Activated naive CD8-positive, alpha-beta T cell (primary cell): ENCODE data around the gene GPC6.

Experiments
- H3K27ac Mint-ChIP-seq: one replicate; pipeline ENCODE4 v1.8.0; 2021; ENCODE audit warnings: mixed read lengths
- H3K27me3 Mint-ChIP-seq: one replicate; pipeline ENCODE4 v1.8.0; 2021; ENCODE audit warnings: mixed read lengths
- H3K36me3 Mint-ChIP-seq: one replicate; pipeline ENCODE4 v1.8.0; 2021; ENCODE audit warnings: mixed read lengths
- H3K4me1 Mint-ChIP-seq: one replicate; pipeline ENCODE4 v1.8.0; 2021; ENCODE audit warnings: low read depth, mixed read lengths
- H3K4me3 Mint-ChIP-seq: one replicate; pipeline ENCODE4 v1.8.0; 2021; ENCODE audit warnings: mild to moderate bottlenecking, mixed read lengths
- H3K9me3 Mint-ChIP-seq: one replicate; pipeline ENCODE4 v1.8.0; 2021; ENCODE audit warnings: low read depth, mixed read lengths

GPC6 gene

GRCh38 chr13:93882086-93882651 lies 655.6 kb downstream of the GPC6 start:
- H3K27me3 Mint-ChIP-seq: peaks cover 3% of the 10 kb centered on the region
- H3K36me3 Mint-ChIP-seq: no peaks in the 10 kb centered on the region
- H3K4me1 Mint-ChIP-seq: no peaks in the 10 kb centered on the region
- peaks cover 4% of the 10 kb centered on the region for H3K9me3 Mint-ChIP-seq
- H3K27ac Mint-ChIP-seq: no peak overlapping the region
- no peak overlapping the region for H3K4me3 Mint-ChIP-seq

DNA sequence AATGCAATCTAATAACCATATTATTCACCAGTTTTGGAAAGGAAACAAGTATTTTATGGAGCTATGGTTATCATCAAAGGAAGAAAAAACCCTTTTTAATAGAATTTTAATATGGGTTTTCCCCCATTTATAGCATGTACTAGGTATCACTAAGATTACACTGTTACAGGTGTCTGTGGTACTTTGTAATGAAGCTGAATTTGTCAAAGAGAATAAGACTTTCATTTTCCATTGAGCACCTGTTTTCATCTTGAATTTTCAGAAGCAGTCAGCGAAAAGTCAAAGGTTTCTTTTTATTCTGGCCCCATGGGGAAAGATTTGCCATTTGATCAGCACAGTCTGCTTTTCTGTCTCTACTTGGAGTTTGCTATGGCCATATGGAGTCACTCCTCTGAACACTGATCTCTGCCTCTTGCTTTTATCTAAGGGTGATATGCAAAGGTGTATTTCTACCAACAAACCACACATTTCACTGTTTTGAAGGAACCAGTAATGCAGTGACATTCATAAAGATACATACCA lies 662.9 kb downstream of the GPC6 start:
- H3K4me1 Mint-ChIP-seq: no peaks in the 10 kb centered on the region
- no peaks in the 10 kb centered on the region for H3K9me3 Mint-ChIP-seq
- H3K27me3 Mint-ChIP-seq: peaks cover 5% of the 10 kb centered on the region
- no peak overlapping the region for H3K4me3 Mint-ChIP-seq
- no peak overlapping the region for H3K27ac Mint-ChIP-seq
- H3K36me3 Mint-ChIP-seq: no peaks in the 10 kb centered on the region

DNA sequence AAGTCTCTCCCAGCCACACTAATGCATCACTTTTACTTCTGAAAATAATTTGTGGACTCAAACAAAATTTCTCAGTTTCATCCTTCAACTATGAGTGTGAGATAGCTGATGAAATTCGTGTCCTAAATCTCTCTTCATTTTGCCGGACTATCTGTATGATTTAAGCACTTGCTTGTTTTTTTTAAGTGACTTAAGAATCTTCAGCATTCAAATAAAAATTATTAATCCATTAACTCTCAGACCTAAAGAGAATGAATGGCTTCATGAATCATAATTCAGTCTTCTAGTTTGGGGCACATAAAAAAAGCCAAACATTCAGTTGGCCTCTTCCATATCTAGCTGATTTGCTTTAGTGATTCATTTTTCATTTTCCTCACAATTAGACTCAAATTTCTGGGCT lies 673.4 kb downstream of the GPC6 start:
- H3K36me3 Mint-ChIP-seq: no peaks in the 10 kb centered on the region
- H3K27me3 Mint-ChIP-seq: peaks cover 7% of the 10 kb centered on the region
- H3K9me3 Mint-ChIP-seq: no peaks in the 10 kb centered on the region
- H3K4me1 Mint-ChIP-seq: no peaks in the 10 kb centered on the region
- no peak overlapping the region for H3K27ac Mint-ChIP-seq
- H3K4me3 Mint-ChIP-seq: no peak overlapping the region

GRCh38 chr13:93900731-93901130 lies 674.1 kb downstream of the GPC6 start:
- Mint-ChIP-seq H3K4me1 (no peaks in the 10 kb centered on the region), H3K27me3 (peaks cover 7% of the 10 kb centered on the region), H3K9me3 (no peaks in the 10 kb centered on the region), H3K36me3 (no peaks in the 10 kb centered on the region), H3K27ac (no peak overlapping the region), H3K4me3 (no peak overlapping the region)

DNA sequence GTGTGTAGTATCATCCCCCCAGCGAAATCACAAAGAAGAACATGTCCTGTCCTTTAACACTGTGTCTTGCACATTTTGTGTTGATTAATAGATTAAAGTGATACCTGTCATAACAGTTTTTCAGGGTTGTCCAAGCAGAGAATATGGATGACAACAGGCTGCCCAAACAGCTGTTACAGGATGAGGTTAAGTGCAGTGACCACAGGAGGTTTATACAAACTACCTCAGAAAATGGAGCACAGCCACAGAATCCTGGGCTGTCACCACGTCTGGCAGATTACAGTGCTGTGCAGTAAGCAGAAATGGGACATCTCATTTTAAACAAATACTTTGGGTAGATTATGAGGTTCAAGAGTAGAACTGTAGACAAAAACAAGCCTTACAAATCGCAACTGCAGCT lies 677.3 kb downstream of the GPC6 start:
- Mint-ChIP-seq H3K27me3 (peaks cover 7% of the 10 kb centered on the region), H3K36me3 (no peaks in the 10 kb centered on the region), H3K27ac (no peak overlapping the region), H3K4me3 (no peak overlapping the region), H3K9me3 (no peaks in the 10 kb centered on the region), H3K4me1 (no peaks in the 10 kb centered on the region)

- Mint-ChIP-seq H3K4me3 (no peak overlapping the region), H3K9me3 (no peaks in the 10 kb centered on the region), H3K27me3 (peaks cover 4% of the 10 kb centered on the region), H3K4me1 (peaks cover 4% of the 10 kb centered on the region), H3K36me3 (no peaks in the 10 kb centered on the region), H3K27ac (no peak overlapping the region)
These were observed 688.7 kb downstream of the GPC6 start for GRCh38 chr13:93915269-93915809.

DNA sequence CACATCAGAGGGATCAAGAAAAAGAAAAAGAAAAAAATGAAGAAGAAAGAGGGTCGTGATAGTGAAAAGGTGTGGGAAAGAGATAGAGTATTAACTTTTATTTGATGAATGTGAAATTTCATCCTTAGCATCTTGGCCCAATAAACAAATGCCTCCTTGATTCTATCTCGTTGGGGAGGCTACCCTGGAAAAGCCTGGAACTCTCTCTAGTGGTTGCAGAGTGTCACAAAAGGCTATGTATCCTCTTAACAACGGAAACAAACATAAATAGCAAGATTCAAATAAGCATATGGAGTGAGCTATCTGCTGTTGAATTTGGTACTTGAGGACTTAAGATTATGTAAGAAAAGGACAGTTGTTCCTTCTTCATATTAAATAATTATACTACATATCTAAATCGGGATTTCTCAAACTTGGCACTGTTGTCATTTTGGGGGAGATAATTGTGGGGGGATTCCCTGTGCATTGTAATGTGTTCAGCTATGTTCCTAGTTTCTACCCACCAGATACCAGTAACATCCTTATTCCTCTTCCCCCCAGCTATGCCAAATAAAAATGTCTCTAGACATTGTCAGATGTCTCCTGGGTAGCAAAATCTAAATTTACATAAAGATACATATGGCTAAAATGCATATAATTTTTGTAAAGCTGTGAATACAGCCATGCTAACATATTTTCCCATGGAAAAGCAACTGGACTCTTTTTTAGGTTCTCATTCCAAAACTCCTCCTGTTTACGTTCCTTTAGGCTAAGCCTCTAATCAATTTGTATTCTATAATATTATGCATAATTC lies 695.7 kb downstream of the GPC6 start:
- Mint-ChIP-seq H3K4me1 (peaks cover 5% of the 10 kb centered on the region), H3K4me3 (no peak overlapping the region), H3K27me3 (peaks cover 4% of the 10 kb centered on the region), H3K36me3 (no peaks in the 10 kb centered on the region), H3K27ac (no peak overlapping the region), H3K9me3 (no peaks in the 10 kb centered on the region)

DNA sequence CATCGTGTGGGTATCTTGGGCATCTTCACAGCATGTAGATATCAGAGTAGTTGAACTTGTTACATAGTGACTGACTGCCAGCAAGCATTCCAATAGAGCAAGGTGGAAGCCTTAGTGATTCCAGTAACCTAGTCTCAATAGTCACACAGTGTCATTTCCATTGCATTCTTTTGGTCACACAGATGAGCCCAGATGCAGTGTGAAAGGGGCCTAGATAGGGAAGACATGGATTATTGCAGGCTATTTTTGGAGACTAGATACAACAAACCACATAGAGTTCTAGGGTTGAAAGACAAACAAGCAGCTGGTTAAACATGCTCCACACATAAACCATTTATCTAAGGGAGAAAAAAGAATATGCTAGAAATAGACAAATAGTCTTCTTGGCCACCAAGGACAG lies 699.4 kb downstream of the GPC6 start:
- no peaks in the 10 kb centered on the region for H3K9me3 Mint-ChIP-seq
- no peak overlapping the region for H3K4me3 Mint-ChIP-seq

DNA sequence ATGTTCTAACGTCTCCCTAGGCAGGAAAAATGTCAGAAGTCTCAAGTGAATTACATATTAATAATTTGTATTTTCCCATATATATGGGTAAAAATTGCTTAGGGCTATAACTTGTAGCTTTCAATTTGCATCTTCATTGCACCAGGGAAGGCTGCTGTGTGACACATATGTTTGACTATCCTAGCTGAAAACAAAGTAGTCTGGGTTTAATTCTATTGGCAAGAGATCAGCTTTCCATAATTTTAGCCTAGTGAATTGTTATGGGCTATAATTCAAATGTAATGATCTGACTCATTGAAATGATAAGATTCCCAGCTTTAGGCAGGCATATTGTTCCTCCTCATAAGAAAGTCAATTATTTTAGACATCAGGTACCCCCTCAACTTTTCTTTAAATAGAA lies 699.8 kb downstream of the GPC6 start:
- peaks cover 3% of the 10 kb centered on the region for H3K27me3 Mint-ChIP-seq
- no peak overlapping the region for H3K4me3 Mint-ChIP-seq
- H3K9me3 Mint-ChIP-seq: no peaks in the 10 kb centered on the region
- H3K4me1 Mint-ChIP-seq: no peaks in the 10 kb centered on the region
- no peaks in the 10 kb centered on the region for H3K36me3 Mint-ChIP-seq
- H3K27ac Mint-ChIP-seq: no peak overlapping the region

More for the DNA sequence above, 699.4 kb downstream of the GPC6 start:
- Mint-ChIP-seq H3K27me3 (peaks cover 2% of the 10 kb centered on the region), H3K27ac (no peak overlapping the region), H3K4me1 (no peaks in the 10 kb centered on the region), H3K36me3 (no peaks in the 10 kb centered on the region)

DNA sequence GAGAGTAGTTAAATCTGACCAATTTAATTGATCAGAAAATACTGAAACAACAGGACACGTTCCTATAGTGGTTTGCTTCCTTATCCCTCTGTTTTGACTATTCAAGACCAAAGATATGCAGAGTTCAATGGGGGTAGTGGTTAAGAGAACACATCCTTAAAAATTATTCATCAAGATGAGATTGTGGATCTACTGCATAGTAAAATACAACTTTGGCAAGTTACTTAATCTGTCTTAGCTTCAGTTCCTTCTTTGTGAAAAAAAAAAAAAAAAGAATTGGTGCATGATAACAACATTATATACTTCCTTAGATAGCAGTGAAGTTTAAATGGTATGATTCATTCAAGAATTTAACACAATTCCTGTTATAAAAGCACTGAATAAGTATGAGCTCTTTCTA lies 700.8 kb downstream of the GPC6 start:
- H3K4me1 Mint-ChIP-seq: no peaks in the 10 kb centered on the region
- H3K9me3 Mint-ChIP-seq: no peaks in the 10 kb centered on the region
- H3K36me3 Mint-ChIP-seq: no peaks in the 10 kb centered on the region
- H3K27ac Mint-ChIP-seq: no peak overlapping the region
- no peak overlapping the region for H3K4me3 Mint-ChIP-seq
- H3K27me3 Mint-ChIP-seq: peaks cover 2% of the 10 kb centered on the region

DNA sequence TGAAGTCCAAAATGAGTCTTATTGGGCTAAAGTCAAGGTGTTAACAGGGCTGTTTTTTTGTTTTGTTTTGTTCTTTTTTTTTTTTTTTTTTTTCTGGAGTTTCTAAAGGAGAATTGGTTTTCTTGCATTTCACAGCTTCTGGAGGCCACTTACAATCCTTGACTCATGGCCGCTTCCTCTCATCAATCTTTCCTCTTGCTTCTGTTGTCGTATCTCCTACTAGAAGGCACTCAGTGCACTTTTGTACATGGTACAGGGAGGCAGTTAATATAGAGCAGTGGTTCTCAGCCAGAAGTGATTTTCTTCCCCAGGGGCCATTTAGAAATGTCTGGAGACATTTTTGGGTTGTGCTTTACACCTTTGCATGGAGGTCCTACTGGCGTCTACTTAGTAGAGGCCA lies 706.3 kb downstream of the GPC6 start:
- Mint-ChIP-seq H3K4me1 (no peaks in the 10 kb centered on the region), H3K9me3 (no peaks in the 10 kb centered on the region), H3K4me3 (no peak overlapping the region), H3K27ac (no peak overlapping the region), H3K36me3 (no peaks in the 10 kb centered on the region), H3K27me3 (peaks cover 3% of the 10 kb centered on the region)

DNA sequence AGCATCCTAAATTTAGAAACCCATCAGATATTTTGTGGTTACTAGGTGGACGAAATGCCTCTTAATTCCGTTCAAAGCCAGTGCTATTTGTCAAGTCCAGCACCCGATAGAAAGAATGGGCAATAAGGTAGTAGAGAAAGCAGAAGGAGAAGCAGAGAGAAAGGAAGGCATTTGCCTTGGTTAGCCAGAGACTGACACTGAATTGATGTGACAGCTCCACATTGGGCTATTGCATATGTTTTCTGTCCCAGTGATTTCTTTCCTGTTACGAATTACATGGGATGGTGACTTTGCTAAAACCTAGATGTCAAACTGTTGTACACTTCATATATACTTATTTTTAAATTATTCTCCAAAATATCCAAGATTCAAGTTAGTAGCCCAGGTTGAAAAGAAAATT lies 710.3 kb downstream of the GPC6 start:
- Mint-ChIP-seq H3K36me3 (no peaks in the 10 kb centered on the region), H3K9me3 (no peaks in the 10 kb centered on the region), H3K4me3 (no peak overlapping the region), H3K27me3 (peaks cover 2% of the 10 kb centered on the region), H3K4me1 (no peaks in the 10 kb centered on the region), H3K27ac (no peak overlapping the region)

DNA sequence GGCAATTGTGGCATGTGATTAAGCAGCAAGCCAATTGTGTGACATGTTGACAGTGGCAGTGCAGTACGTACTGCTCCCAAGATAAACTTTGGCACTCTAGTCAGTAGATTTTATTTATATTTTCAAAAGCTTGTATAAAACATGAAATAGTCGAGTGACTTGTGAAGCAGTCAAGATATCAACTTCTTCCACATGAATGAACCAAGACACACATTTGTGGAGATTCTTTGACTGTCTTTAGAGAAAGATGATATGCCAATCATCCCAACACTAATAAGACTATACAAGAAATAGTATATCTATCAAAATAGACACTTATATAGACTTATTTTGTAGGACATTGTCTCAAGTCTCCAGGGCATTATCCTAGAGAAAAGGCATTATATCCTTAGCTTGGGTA lies 714.8 kb downstream of the GPC6 start:
- no peak overlapping the region for H3K4me3 Mint-ChIP-seq
- H3K27me3 Mint-ChIP-seq: peaks cover 4% of the 10 kb centered on the region
- no peaks in the 10 kb centered on the region for H3K9me3 Mint-ChIP-seq
- H3K27ac Mint-ChIP-seq: no peak overlapping the region
- no peaks in the 10 kb centered on the region for H3K36me3 Mint-ChIP-seq
- H3K4me1 Mint-ChIP-seq: no peaks in the 10 kb centered on the region

DNA sequence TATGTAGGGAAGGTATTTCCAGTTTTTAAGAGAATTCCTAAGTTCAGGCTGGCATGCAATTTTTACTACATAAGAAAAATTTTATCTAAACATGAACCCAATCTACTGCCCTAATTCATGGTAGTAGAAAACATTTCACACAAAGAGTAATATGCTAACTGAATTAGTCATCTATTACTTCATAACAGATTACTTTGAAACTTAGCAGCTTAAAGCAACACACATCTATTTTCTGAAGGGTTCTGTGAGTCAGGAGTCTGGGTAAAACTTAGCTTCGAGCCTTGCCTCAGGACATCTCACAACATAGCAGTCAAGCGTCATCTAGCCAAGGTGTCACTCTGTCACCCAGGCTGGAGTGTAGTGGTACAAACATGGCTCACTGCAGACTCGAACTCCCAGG lies 715.4 kb downstream of the GPC6 start:
- H3K27ac Mint-ChIP-seq: no peak overlapping the region
- no peaks in the 10 kb centered on the region for H3K36me3 Mint-ChIP-seq
- no peaks in the 10 kb centered on the region for H3K9me3 Mint-ChIP-seq
- no peak overlapping the region for H3K4me3 Mint-ChIP-seq
- no peaks in the 10 kb centered on the region for H3K4me1 Mint-ChIP-seq
- peaks cover 3% of the 10 kb centered on the region for H3K27me3 Mint-ChIP-seq

GRCh38 chr13:93945621-93946020 lies 719.0 kb downstream of the GPC6 start:
- H3K36me3 Mint-ChIP-seq: no peaks in the 10 kb centered on the region
- peaks cover 3% of the 10 kb centered on the region for H3K27me3 Mint-ChIP-seq
- H3K27ac Mint-ChIP-seq: no peak overlapping the region
- no peaks in the 10 kb centered on the region for H3K4me1 Mint-ChIP-seq
- no peak overlapping the region for H3K4me3 Mint-ChIP-seq
- H3K9me3 Mint-ChIP-seq: no peaks in the 10 kb centered on the region
